HFF-Myc (cell line): ENCODE data around the gene SGCA.

Experiments used
- DNase-seq: peaks from one replicate; pipeline ENCODE4 v3.0.0-alpha.2; 2011; ENCODE audit warnings: low read depth; ENCODE audit errors: extremely low read depth
- H3K4me3 ChIP-seq: replicated peaks from 2 replicates; pipeline ENCODE4 v1.5.1; 2011; ENCODE audit warnings: low read depth, mild to moderate bottlenecking, control low read depth, low read length
- CTCF ChIP-seq: IDR thresholded peaks from 2 replicates; pipeline ENCODE4 v1.5.1; 2012; ENCODE audit warnings: mild to moderate bottlenecking, low read depth, low read length, control low read depth; ENCODE audit errors: missing control alignments

Gene SGCA

GRCh38 chr17:50204431-50204830 is 38.6 kb downstream of the SGCA start:
- DNase-seq: no peak
- TF ChIP-seq CTCF: no peak
- no peak overlapping the region for H3K4me3 ChIP-seq

- no peak for DNase-seq
- H3K4me3 ChIP-seq: peak overlapping the region; percentile 8; the same call in 1 of the 2 replicates
- TF ChIP-seq CTCF: no peak
Observed at GRCh38 chr17:50205111-50205962, 39.5 kb downstream of the SGCA start.

- DNase-seq: no peak
Observed at GRCh38 chr17:50205963-50206505, 40.2 kb downstream of the SGCA start.

GRCh38 chr17:50206604-50207293 is 40.9 kb downstream of the SGCA start:
- TF ChIP-seq CTCF: no peak
- DNase-seq: no peak
- peak overlapping the region; percentile 21 for H3K4me3 ChIP-seq

More at GRCh38 chr17:50205963-50206505, 40.2 kb downstream of the SGCA start:
- no peak for TF ChIP-seq CTCF
- peak overlapping the region; percentile 8; the same call in 1 of the 2 replicates for H3K4me3 ChIP-seq

GRCh38 chr17:50207315-50207714 is 41.5 kb downstream of the SGCA start:
- H3K4me3 ChIP-seq: no peak overlapping the region
- TF ChIP-seq CTCF: no peak
- no peak for DNase-seq

GRCh38 chr17:50207792-50208567 is 42.2 kb downstream of the SGCA start:
- no peak for TF ChIP-seq CTCF
- H3K4me3 ChIP-seq: no peak overlapping the region
- DNase-seq: no peak
